Bone marrow (tissue), 2 donors: ENCODE data around the gene TCEA3.

ENCODE experiments used
- DNase-seq, 2 donors: peaks; one replicate each; lab custom pipeline; 2025; lab: John Stamatoyannopoulos, UW

Gene TCEA3

DNA sequence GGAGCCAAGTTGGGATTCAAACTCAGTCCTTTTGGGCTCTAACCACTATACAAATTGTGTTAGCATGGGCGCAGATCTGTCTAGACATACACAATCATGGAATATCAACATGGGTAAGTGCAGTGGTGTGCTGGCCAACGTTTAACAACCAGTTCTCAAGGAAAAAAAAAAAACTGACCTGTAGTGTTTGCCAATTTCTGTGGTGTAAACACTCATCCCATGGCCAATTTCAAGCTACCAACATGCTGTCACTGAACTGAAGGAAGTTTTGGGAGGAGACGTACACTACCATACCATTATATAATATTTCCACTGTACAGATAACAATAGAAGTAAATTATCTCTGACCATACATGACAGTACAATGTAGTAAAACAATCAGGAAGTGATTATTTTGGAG lies 3.2 kb downstream of the TCEA3 start:
- no peak for DNase-seq

DNA sequence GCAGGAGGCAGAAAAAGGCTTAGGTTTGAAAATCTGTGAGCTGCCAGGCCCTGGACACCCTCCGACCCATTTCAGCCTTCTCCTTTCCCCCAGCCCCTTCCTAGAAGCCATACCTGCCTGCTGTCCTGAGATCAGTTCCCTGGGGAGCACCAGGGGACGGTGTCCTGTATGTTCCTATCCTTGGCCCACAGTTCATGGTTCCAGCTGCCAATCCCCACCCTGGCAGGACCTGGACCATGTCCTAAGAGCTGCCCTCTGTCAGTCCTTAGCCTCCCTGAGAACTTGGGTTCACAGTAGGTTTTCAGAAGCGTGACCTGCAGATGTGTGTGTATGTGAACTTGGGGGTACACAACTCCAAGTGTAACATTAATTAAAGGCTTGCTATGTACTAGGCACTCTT lies 3.8 kb downstream of the TCEA3 start:
- DNase-seq = no peak

DNA sequence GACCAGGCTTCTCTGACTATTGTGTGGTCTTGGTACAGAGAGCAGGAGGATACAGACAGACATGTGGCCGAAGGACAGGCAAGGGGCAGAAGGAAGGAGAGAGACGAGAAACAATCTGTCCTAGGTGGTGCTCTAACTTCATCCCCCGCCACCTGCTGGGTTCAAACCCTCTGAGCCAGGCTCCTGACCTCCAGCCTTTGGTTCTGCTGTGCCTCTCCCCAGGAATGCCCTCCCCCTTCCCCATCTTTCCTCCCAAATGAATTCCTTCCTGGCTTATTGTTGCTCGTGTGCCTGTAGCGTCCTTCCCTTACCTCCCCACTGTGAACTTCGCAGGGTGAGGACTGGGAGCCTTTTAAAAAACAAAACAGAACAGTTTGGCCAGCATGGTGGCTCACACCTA lies 5.4 kb downstream of the TCEA3 start:
- no peak for DNase-seq

DNA sequence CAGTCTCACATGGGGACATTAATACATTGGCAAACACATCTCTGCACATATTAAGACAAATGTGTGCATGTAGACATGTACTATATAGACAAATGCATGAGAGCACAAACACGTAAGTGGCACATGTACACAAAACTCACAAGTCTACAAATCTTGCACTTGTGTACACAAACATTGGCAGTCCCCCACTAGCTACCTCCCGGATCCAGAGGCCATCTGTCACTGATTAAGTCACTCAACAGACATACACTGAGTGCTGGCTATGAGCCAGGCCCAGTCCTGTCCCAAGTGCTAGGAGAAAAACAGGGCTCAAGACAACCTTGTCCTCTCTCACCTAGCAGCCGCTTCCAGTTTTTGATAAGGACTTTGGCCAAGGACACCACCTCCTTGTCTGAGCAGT lies 7.0 kb downstream of the TCEA3 start:
- DNase-seq = no peak

DNA sequence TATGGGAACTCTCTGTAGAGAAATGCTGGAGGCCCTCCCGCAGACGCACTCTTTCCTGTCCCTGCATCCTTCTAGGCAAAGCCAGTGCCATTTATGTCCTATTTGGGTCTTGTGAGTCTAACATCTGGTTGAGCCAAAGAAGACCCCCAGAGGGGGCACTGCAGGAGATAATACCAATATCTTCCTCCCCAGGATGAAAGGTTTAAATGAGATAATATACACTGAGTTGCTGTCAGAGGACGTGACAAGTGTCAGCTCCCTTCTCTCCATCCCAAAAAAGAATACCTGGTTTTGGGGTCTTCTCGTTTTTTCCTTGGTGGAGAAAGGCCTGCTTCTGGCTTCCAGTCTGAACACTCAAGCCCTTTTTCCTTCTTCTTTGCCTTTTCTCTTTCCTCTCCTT lies 7.6 kb downstream of the TCEA3 start:
- no peak for DNase-seq

DNA sequence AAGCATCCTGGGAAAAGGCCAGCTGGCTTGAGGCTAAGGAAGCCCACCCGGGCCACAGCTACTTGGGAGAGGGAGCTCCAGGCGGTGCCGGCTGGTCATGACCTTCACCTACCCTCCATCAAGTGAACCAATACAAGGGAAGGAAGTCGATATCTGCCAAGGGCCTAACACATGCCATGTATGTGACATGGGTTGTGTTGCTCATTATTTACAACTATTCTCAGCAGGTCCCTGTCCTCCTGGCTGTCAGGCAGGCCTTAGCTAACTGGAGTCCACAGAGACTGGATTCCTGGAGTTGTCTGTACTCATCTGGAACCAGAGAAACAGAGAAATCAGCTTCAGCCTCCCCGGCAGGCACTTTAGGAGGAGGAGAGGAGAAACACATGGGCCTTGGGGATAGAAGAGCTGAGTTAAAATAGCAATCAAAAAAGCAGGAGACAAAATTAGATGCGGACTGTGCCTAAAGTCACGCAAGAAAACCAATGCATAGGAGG lies 15.7 kb downstream of the TCEA3 start:
- DNase-seq = no peak

DNA sequence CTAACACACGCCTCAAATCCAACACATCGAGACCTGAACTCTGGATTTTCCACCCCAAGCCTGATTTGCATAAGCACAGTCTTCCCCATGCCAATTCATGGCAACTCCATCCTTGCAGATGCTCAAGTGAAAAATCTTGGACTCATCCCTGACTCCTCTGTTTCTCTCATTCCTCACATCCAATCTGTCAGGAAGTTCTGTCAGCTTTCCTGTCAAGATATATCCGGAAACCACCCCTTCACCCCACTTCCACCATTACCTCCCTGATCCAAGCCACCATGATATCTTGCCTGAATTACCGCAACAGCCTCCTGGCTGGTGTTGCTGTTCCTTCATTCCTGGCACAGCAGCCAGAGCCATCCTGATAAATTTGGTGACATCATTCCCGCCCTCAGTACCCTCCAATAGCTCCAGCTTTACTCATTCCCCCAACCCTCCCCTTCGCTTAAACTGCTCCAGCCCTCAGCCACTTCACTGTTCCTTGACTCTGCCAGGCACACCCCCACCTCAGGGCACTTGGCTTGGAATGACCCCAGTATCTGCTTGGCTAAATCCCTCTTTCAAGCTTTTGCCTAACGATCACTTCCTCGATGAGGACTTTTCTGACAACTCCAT lies 17.4 kb downstream of the TCEA3 start:
- DNase-seq = no peak

DNA sequence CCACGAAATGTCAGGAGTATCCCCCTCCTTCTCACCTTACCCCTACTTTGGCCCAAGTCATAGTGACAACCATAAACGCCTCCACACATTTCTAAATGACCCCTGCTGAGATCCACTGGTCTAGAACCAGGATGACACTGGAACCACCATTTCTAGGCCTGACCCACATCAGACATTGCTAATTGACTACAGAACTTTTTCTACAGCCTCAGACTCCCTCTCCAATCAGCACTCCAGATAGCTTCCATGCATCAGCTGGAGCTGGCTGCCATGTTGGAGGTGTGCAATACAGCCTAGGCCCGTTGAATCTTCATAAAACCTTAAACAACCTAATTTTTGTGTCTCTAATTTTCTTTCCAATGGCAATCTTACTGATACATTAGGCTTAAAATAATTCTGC lies 18.6 kb downstream of the TCEA3 start:
- no peak for DNase-seq

DNA sequence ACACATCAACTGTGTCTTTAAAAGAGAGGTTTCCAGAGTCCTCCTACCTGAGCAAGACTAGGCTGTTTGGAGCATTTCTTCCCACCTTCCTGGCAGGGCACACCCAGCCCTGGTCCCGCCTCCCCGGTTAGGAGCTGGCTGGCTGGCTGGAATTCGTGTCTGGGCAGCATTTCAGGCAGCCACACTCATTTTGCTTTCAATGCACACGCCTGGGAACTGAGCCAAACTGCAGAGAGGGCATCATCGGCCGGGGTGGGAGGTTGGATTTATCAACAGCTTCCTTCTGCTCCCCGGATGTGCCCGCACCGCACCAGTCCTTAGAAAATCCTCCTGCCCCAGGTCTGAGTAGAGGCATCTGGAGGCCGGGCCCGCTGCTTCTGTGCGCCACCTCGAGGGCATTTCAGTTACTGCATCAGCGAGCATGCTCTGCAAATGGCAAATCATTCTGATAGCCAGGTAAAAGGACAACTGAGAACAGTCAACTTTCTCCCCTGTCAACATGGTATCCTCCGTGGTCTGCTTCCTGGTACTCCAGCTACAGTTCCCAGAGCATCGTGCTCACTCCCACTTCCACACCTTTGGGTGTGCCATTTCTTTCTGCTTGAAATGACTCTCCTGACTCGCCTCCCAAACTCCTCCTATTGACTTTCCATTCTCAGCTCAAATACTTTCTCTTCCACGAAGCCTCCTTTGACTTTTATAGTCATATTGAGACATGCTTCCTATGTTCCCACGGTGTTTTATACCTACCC lies 20.6 kb downstream of the TCEA3 start:
- DNase-seq = peak; percentile 40 to 63

DNA sequence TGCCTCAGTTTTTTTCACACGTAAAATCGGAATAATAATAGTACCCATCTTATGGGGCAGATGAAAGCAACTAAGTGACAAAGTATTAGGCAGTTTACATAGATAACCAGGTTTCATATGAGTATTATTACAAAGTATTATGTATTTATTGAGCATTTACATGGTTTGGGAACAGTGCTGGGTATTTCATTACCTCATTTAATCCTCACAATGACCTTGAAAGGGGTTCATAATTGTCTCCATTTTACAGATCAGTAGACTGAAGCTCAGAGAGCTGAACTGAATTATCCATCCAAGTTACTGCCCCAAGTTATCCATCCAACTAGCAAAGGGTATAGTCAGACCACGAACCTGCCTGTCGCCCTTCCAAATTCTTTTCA lies 21.2 kb downstream of the TCEA3 start:
- no peak for DNase-seq

DNA sequence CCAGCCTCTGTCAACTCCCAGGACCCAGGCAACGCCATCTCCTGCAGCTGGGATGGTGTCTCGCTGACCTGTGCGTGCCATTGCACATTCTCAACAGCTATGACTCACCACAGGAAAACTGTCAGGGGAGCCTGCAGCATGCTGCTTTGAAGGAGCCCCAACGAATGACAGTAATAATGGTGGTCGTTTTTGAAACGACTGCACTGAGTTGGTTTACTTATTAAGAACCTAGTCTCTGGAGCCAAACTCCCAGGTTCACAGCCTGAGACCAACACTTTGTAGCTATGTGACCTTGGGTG lies 21.6 kb downstream of the TCEA3 start:
- DNase-seq = peak in 1 of 2 donors; percentile 11

DNA sequence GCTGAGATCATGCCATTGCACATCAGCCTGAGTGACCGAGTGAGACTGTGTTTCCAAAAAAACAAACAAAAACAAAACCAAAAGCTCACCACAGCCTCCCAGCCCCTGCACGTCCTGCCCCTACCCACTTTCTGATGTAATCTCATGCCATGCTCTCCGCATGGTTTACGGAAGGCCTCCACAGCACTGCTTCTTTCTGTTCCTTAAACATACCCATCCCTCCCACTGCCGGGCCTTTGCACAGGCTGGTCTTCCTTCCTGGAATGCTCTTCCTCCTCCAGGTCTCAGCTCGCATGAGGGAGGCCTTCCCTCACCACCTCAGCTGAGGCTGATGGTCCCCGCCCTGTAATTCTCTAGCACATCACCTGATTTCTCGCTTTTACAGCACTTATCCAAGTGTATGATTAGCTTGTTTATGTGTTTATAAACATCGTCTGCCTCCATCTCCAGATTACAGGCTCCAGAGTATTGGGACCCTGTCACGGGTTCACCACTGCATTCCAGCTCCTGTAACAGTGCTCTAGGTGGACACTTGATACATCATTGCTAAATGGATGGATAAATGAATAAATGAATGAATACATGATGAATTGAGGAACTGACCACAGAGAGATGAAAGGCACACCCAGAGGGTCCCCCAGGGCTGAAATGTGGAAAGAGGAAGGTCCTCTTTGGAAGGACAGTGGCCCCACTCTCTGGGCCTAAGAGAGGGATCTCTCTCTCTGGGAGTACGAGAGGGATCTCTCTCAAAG lies 22.1 kb downstream of the TCEA3 start:
- no peak for DNase-seq

DNA sequence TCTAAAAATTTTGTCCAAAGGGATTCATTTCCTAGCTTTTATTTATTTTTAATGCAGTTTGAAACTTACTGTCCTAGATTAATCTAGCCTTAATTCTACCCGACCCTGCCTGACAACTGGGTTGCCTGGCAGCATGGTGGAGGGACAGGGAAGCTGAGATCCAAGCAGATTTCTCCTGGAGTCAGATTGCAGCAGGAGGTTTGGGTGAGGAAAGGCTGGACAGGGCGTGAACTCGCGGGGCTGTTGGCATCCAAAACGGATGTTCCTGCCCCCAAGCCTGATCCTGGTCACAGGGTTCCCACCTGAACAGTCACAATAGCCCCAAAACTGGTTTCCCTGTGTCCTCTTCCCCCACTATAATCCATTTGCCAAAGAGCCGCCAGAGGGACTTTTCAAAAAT lies 23.2 kb downstream of the TCEA3 start:
- no peak for DNase-seq

DNA sequence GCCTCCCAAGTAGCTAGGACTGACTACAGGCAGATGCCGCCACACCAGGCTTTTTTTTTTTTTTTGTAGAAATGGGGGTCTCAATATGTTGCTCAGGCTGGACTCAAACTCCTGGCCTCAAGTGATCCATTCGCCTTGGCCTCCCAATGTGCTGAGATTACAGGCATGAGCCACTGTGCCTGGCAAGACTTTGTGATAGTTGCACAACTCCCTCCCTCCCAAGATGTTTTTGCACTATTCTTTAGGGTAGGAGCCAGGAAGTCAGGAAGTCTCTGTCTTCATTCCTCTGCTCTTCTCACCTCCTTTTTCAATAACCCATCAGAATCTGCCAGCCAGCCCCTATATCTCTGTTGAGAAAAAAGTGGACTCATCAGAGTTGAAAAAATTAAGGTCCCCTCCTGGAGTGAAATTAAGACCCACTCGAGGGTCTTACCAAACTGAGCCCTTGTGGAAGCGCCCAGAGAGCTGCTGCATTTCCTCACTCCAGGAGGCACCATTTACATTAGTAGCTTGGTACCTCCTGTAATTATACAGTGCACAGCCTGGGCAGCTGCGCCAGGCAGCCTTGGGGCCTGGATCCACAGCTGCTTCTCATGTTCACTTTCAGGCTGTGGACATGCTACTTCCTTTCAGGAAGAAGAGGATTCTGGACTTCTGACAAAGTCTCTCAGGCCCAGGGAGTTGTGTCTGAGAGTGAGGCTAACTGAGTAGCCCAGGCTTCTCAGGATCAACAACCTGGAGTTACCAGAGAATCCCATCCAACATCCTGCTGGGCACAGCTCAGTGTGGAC lies 24.0 kb downstream of the TCEA3 start:
- no peak for DNase-seq

DNA sequence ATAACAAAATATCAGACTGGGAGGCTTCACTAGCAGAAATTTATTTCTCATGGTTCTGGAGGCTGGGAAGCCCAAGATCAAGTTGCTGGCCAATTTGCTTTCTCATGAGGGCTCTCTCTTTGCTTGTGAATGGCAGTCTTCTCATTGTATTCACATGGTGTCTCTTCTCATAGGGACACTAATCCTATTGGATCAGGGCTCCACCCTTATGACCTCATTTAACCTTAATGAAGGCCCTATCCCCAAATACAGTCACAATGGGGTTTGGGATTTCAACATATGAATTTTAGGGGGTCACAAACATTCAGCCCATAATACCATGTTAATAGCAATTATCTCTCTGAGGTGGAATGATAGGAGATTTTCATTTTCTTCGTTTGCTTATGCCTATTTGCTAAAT lies 25.3 kb downstream of the TCEA3 start:
- DNase-seq = no peak

DNA sequence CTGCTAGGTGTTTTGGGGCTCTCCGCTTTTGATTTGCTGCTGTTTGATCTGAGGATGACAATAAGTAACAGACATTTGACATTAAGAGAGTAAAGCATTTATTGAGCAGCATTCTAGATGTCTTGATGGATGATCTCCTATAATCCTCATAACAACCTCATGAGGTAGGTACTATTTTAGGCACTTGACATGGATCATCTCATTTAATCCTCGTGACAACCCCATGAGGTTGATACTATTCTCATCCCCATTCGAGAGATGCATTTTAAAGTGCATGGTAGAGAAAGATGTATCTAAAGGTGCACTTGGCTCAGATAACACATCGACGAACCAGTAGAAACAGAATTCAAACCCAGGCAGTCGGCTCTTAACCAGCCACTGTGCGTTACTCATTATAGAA lies 26.6 kb downstream of the TCEA3 start:
- no peak for DNase-seq

DNA sequence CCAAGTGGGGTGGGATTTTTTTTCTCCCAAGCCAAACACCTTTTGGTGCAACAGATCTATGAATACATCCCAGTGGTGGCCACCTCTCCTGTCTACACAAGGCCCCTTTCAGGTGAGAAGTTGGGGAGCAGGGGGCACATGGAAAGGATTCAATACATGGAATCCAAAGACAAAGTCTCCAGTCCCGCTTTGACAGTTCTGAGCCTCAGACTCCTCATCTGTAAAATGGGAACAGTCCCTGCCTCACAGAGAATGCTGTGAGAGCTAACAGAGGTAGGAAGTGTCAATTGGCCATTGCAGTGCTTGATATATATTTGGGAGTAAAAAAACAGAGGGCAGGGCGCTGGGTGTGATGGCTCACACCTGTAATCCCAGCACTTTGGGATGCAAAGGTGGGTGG lies 28.2 kb downstream of the TCEA3 start:
- no peak for DNase-seq

DNA sequence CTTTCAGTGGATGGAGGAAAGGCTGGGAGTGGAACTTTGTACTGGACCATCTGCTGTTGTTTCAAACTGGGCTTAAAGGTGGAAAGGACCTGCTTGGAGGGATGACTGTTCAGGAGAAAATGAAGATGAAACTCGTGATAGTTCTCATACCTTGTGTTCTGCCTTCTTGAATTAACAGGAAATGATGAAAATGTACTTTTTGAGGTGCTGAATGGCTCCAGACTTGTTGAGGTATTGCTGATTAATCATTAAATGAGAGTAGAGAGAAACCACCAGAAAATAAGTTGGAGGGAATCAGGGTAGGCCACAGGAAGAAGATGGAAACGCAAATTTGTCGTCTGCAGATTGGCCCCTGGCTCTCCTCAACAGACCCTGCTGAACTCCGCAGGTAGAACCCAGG lies 28.7 kb downstream of the TCEA3 start:
- no peak for DNase-seq

DNA sequence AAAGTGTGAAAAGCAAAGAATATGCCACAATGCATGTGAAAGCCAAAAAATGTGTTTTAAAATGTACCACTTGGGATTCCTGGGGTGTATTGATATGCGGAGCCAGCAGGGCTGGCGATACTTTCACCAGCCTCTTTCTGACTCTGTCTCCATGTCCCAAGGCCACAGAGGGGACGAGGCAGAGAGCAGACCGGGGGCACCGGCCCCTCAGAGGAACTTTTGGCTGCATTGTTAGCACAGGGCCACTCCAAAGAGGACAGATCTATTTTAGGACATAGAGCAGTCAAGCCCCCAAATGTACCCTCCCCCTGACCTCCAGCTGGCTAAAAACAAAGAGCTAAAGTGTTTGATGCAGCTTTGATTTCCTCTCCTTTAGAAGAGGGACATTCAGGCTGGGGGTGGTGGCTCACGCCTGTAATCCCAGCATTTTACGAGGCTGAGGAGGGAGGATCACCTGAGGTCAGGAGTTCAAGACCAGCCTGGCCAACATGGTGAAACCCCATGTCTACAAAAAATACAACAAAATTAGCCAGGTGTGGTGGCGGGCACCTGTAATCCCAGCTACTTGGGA lies 29.3 kb downstream of the TCEA3 start:
- no peak for DNase-seq

DNA sequence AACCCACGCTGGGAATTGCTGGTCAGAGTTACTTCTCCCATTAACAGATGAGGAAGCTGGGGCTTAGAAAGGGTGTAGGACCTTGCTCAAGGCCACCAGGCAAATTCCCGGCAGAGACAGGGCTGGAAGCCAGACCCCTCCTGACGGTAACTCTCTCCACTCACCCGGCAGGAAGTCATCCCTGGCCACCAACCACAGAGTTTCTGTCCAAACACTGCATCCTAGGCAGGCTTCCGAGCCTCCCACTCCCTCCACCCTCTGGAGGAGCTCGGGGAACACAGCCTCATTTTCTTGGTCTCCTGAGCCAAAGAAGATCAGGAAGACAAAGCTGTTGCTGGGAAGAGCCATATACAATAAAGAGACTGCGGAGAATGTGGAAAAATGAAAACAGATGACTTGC lies 29.9 kb downstream of the TCEA3 start:
- no peak for DNase-seq

DNA sequence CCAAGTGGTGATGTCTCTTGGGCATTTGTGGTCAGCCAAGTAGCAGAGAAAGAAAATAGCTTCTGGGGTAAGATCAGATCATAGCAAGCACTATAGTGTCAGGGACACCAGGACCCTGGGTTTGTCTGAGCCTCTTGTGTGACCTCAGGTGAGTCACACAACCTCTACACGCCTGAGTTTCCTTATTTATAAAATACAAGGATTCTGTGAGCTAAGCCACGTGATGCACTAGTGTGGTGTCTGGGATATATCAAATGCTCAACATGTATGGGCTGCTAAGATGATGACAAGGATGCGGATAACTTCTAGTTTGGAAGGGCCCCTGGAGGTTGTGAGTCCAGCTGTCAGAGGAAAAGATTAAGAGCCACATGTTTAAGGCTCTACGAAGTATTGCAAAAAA lies 30.4 kb downstream of the TCEA3 start:
- no peak for DNase-seq

DNA sequence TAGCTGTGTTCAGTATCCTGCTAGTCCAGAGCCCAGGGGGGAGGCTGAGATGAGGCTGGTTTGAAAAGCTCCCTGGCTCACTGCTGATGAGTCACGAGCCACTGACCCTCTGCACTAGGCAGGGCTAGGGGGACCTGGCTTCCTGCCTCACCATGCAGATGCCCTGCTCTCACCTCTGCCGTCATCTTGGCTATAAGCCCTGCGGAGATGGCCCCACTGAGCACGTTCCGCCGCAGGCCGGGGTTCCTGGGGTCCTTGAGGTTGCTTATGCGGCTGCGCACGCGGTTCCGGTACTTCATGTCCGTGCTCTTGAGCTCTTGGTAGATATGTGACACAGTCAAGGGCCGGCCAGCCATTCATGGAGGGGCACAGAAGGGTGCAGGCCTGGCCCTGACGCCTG lies 30.8 kb downstream of the TCEA3 start:
- no peak for DNase-seq
